ENCODE measurements around the gene ESD.

DNA sequence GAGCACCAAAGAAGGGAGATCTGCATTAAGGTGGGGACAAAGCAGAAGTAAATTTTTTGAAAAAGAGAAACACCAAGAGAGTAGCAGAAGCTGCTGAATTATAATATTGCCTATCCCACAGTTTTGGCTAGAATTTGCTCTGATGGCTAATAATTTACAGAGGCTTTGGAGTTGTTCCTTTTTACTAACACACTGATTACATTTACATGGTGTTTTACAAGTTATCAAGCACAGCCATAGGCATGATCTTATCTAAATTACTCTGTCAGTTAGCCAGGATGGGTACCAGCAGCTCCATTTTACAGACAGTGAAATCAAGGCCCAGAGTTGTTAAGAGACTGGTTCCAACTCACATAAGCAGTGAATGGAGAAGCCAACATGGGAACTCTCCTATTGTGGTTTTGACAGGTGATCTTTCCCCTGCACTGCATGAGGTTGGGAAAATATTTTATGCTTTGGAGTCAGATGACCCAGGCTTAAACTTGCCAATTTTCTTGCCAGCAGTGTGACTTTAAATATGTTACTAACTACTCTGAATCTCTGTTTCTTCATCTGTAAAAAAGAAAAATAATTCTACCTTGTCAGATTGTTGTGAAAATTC is 33.5 kb upstream of the ESD start:
- TF ChIP-seq, protein P1, sequence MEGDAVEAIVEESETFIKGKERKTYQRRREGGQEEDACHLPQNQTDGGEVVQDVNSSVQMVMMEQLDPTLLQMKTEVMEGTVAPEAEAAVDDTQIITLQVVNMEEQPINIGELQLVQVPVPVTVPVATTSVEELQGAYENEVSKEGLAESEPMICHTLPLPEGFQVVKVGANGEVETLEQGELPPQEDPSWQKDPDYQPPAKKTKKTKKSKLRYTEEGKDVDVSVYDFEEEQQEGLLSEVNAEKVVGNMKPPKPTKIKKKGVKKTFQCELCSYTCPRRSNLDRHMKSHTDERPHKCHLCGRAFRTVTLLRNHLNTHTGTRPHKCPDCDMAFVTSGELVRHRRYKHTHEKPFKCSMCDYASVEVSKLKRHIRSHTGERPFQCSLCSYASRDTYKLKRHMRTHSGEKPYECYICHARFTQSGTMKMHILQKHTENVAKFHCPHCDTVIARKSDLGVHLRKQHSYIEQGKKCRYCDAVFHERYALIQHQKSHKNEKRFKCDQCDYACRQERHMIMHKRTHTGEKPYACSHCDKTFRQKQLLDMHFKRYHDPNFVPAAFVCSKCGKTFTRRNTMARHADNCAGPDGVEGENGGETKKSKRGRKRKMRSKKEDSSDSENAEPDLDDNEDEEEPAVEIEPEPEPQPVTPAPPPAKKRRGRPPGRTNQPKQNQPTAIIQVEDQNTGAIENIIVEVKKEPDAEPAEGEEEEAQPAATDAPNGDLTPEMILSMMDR (IDR thresholded peaks at IDR 0.05), result no peak
- TF ChIP-seq POLR2A (IDR thresholded peaks at IDR 0.05), result no peak
